Omental fat pad (tissue), 4 donors: ENCODE results near the gene EXOSC10. TPM values are rescaled to one million over a fixed set of nuclear protein-coding genes. Genes with fewer than 3 reads are reported as not detected.
A peak's percentile ranks its signal among the peaks of the same experiment; 100 is the strongest.
"Not testable (repeated sequence)": the region's sequence is repeated elsewhere in the genome, so short reads cannot be mapped to it uniquely, and the experiment has no call there.

ENCODE experiments used
- ATAC-seq: fragments of 150-250 bp; one replicate; pipeline ENCODE4 v1.9.1; 2016; ENCODE audit warnings: mild to moderate bottlenecking, moderate library complexity; ENCODE audit not compliant: low FRiP score
- DNase-seq: peaks from one replicate; pipeline ENCODE4 v3.0.0-alpha.2; 2019; ENCODE audit warnings: low spot score
- total RNA-seq, 4 donors: library from RNA; depleted of rRNA; stranded (reverse); fragments of >200 nt; gene quantifications; one replicate each; pipeline ENCODE4 v1.1.0, GENCODE V29; 2016
- TF ChIP-seq, protein P1 (sequence below), 3 donors: fragments of 450-650 bp; IDR thresholded peaks; one replicate each; pipeline ENCODE4 v1.5.1; 2016 to 2017; ENCODE audit warnings: antibody characterized with exemption in 3 of 3, mild to moderate bottlenecking in 3 of 3, moderate library complexity in 2 of 3

The EXOSC10 gene
- total RNA-seq, 4 donors from 2014 or later = 39.7 to 65.4 (median 56.9) TPM

DNA sequence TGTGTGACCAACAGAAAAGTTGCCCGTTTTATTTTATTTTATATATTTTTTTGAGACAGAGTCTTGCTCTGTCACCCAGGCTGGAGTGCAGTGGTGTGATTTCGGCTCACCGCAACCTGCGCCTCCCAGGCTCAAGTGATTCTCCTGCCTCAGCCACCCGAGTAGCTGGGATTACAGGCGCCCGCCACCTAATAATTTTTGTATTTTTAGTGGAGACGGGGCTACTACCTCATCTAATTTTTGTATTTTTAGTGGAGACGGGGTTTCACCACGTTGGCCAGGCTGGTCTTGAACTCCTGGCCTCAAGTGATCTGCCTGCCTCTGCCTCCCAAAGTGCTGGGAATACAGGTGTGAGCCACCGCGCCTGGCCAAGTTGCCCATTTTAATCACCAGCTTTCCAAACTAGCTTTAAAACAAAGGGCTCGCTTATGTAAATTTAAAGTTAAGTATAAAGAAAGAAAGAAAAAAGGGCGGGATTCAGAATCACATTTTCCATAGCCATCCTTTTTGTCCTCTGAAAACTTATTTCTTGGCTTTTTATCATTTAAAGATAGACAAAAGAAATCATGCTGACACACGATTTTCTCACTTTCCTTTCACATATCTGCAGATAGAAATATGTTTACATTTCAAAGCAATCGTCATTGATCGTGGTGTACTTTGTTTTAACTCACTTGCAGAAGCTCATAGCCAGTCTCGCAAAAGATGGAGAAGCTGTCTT lies 62.5 kb downstream of the EXOSC10 start:
- ATAC-seq, DNase-seq: not testable (repeated sequence)
- TF ChIP-seq, protein P1, sequence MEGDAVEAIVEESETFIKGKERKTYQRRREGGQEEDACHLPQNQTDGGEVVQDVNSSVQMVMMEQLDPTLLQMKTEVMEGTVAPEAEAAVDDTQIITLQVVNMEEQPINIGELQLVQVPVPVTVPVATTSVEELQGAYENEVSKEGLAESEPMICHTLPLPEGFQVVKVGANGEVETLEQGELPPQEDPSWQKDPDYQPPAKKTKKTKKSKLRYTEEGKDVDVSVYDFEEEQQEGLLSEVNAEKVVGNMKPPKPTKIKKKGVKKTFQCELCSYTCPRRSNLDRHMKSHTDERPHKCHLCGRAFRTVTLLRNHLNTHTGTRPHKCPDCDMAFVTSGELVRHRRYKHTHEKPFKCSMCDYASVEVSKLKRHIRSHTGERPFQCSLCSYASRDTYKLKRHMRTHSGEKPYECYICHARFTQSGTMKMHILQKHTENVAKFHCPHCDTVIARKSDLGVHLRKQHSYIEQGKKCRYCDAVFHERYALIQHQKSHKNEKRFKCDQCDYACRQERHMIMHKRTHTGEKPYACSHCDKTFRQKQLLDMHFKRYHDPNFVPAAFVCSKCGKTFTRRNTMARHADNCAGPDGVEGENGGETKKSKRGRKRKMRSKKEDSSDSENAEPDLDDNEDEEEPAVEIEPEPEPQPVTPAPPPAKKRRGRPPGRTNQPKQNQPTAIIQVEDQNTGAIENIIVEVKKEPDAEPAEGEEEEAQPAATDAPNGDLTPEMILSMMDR (IDR thresholded peaks at IDR 0.05) = peak in 1 of 3 donors; percentile 65

DNA sequence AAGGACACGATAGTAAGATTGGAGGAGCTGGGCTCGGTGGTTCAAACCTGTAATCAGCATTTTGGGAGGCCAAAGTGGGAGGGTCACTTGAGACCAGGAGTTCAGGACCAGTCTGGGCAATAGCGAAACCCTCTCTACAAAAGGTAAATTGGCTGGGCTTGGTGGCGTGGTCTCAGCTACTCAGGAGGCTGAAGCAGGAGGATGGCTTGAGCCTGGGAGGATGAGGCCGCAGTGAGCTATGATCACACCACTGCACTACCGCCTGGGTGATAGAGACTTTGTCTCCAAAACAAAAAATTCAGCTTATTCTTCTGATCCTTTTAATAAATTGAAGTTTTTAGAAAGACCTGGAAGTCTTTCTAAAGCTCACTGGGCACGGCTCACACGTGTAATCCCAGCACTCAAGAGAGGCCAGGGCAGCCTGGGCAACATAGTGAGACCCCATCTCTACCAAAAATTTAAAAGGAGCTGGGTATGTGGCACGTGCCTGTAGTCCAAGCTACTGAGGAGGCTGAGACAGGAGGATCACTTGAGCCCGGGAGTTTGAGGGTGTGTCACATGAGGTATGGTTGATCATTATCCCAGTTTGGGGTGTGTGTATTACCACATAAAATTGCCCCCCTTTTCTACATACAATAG lies 67.9 kb downstream of the EXOSC10 start:
- no peak for DNase-seq
- no peak for ATAC-seq
- TF ChIP-seq, protein P1 (IDR thresholded peaks at IDR 0.05) = no peak

DNA sequence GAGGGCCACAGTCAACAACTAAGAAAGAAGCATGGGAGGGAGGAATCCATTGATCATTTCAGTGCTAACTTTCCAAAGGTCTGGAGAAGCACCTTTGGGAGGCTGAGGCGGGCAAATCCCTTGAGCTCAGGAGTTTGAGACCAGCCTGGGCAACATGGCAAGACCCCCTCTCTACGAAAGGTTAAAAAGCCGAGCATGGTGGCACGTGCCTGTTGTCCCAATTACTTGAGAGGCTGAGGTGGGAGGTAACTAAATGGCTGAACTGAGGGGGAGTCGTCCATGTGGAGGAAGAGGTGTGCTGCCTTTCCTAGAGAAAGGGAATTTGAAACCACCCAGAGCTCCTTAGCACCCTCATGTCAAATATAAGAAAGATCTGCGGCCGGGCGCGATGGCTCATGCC lies 68.8 kb downstream of the EXOSC10 start:
- no peak for ATAC-seq
- TF ChIP-seq, protein P1 (IDR thresholded peaks at IDR 0.05) = no peak

DNA sequence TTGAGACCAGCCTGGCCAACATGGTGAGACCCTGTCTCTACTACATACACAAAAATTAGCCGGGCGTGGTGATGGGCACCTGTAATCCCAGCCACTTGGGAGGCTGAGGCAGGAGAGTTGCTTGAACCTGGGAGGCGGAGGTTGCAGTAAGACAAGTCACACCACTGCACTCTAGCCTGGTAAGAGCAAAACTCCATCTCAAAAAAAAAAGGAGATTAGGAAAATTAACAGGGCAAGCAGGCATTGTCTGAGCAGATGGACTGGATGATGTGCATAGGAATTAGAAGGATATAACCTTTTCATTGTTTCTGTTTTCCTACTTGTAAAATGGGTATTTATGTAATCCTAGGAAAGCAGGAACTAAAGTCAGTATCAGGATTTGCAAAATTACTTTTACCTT lies 71.7 kb downstream of the EXOSC10 start:
- DNase-seq = no peak
- TF ChIP-seq, protein P1 (IDR thresholded peaks at IDR 0.05) = no peak
- ATAC-seq = no peak

More for the DNA sequence above, 68.8 kb downstream of the EXOSC10 start:
- DNase-seq = no peak

DNA sequence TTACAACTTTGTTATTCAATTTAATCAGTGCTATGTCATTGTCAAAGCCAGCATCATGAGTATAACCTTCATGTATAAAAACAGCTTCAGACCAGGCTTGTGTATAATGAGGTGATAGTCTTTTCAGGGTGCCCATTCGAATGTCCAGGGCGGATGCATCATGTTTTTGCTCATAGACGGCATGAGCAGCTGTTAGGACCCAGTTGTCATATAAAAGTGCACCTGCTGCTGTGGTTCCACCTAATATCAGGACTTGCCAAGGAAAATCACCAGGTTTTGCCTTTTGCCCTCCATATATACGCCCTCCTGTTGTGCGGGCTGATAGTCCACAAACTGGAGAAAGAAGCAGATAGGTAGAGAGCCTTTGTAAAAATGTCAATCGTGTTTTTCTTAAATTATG lies 72.4 kb downstream of the EXOSC10 start:
- no peak for ATAC-seq
- TF ChIP-seq, protein P1 (IDR thresholded peaks at IDR 0.05) = no peak
- no peak for DNase-seq

DNA sequence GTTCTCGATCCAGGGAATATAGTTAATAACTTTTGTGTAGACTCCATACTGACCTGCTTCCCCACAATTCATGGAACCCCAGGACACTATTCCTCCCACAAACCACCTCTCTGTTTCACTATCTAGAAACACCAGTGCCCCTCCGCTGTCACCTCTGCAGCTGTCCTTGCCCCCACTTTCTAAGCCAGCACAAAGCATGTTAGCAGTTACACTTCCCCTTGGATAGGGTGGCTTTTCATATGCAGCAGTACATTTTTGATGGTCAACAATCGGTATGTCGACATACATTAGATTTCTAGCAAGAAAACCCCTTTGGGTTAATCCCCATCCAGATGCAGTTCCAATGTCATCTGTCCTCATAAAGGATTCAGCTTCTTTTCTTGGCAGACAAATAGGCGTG lies 72.8 kb downstream of the EXOSC10 start:
- TF ChIP-seq, protein P1 (IDR thresholded peaks at IDR 0.05) = no peak
- DNase-seq = no peak
- ATAC-seq = no peak

DNA sequence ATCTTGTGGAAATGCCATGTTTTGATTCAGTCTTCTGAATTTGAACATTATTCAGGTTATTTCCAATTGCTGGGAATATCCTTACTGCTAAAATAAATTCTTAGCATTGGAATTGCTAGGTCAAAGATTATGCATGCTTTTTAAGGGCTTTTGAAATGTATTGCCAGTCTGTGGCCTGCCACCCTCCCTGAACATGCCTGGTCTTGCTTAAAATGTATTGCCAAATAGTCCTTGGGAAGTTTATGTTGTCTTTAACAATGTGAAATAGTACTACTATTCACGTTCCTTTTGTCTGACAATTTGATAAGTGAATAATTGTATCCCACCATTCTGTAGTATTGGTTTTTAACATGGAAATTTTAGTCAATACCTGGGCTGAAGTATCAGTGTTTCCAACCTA lies 73.6 kb downstream of the EXOSC10 start:
- DNase-seq (no peak), ATAC-seq (no peak)
- TF ChIP-seq, protein P1 (IDR thresholded peaks at IDR 0.05) = no peak
